Sigmoid colon (tissue), 4 donors: Measurements from ENCODE around the gene LIMS1.

Experiments used
- EP300 ChIP-seq, 4 donors: sonication (generic); formaldehyde crosslinking; IDR thresholded peaks; one replicate each; pipeline ENCODE4 v1.6.1; 2017; ENCODE audit warnings: antibody characterized with exemption in 4 of 4
- POLR2A ChIP-seq, 2 donors: fragments of 450-650 bp; IDR thresholded peaks; one replicate each; pipeline ENCODE4 v1.6.1; 2016; ENCODE audit warnings: antibody characterized with exemption in 2 of 2, mild to moderate bottlenecking in 2 of 2, moderate library complexity in 2 of 2
- POLR2AphosphoS5 ChIP-seq, 4 donors: sonication (generic); formaldehyde crosslinking; IDR thresholded peaks; one replicate each; pipeline ENCODE4 v1.6.1; 2017; ENCODE audit warnings: antibody characterized with exemption in 4 of 4

DNA sequence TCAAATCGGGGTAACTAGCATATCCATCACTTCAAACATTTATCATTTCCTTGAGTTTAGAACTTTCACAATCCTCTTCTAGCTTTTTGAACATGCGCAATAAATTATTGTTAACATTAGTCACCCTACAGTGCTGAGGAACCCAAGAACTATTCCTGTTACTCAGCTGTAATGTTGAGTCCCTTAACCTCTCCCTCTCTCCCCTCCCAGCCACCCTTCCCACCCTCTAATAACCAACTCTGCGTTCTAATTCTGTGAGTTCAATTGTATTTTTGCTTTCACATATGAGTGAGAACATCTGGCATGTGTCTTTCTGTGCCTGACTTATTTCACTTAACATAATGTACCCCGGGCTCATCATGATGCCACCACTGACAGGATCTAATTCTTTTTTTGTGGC is 106.5 kb downstream of the LIMS1 start:
- no peak for TF ChIP-seq POLR2A (IDR thresholded peaks at IDR 0.05)
- TF ChIP-seq POLR2AphosphoS5 (IDR thresholded peaks at IDR 0.05): no peak
- TF ChIP-seq EP300 (IDR thresholded peaks at IDR 0.05): no peak
